CD4-positive, alpha-beta T cell (primary cell): Measurements from ENCODE around the gene P4HA3. TPM values are rescaled to one million over a fixed set of nuclear protein-coding genes. Genes with fewer than 3 reads are reported as not detected.

Experiments used
- ATAC-seq: fragments of 200-7000 bp; cut with Tn5 transposase; one replicate; pipeline ENCODE4 v1.10.0; 2022; ENCODE audit warnings: mild to moderate bottlenecking; ENCODE audit not compliant: poor library complexity
- CTCF ChIA-PET: fragments of 350-600 bp; sonication (Branson Sonifier 250); formaldehyde crosslinking; loops from one replicate; lab custom pipeline; 2021; ENCODE audit warnings: antibody characterized with exemption, inconsistent platforms; lab: Charles Lee
- POLR2A ChIA-PET: fragments of 350-600 bp; sonication (Branson Sonifier 250); formaldehyde crosslinking; loops from one replicate; lab custom pipeline; 2021; ENCODE audit warnings: antibody characterized with exemption, inconsistent platforms; lab: Charles Lee
- DNase-seq, 14 experiments: peaks; one replicate each; pipeline ENCODE4 v3.0.0-alpha.2; 2013 to 2020; ENCODE audit warnings: mixed read lengths in 2 of 14
- H3K27ac ChIP-seq, 2 donors: one replicate each; pipeline versions ENCODE4 v1.5.1 to v1.7.0; 2013; ENCODE audit warnings: low read length in 2 of 2, low read depth in 1 of 2, mild to moderate bottlenecking in 1 of 2
- H3K27me3 ChIP-seq, 2 experiments: 1 replicate in 1 of 2; 2 replicates in 1 of 2; pipeline versions ENCODE4 v1.6.1 to v1.7.0; 2013; ENCODE audit warnings: low read length in 2 of 2, control low read depth in 1 of 2, mild to moderate bottlenecking in 1 of 2, moderate library complexity in 1 of 2; ENCODE audit not compliant: insufficient read depth in 2 of 2, control insufficient read depth in 1 of 2
- H3K36me3 ChIP-seq: one replicate; pipeline ENCODE4 v1.6.1; 2013; ENCODE audit warnings: low read length, control low read depth; ENCODE audit not compliant: insufficient read depth
- H3K4me1 ChIP-seq: one replicate; pipeline ENCODE4 v1.6.1; 2013; ENCODE audit warnings: low read length, control low read depth; ENCODE audit not compliant: insufficient read depth
- H3K4me3 ChIP-seq: one replicate; pipeline ENCODE4 v1.5.1; 2013; ENCODE audit warnings: mild to moderate bottlenecking, low read length, moderate library complexity
- H3K9me3 ChIP-seq, 2 experiments: 1 replicate in 1 of 2; 2 replicates in 1 of 2; pipeline versions ENCODE4 v1.6.1 to v1.7.0; 2013; ENCODE audit warnings: low read length in 2 of 2, mild to moderate bottlenecking in 2 of 2, control low read depth in 1 of 2, moderate library complexity in 1 of 2; ENCODE audit not compliant: control insufficient read depth in 1 of 2, insufficient read depth in 1 of 2
- H3K27ac Mint-ChIP-seq: one replicate; pipeline ENCODE4 v1.8.0; 2020; ENCODE audit warnings: mixed read lengths
- H3K27me3 Mint-ChIP-seq: one replicate; pipeline ENCODE4 v1.8.0; 2021; ENCODE audit warnings: mixed read lengths
- H3K36me3 Mint-ChIP-seq: one replicate; pipeline ENCODE4 v1.8.0; 2021; ENCODE audit warnings: low read depth, mixed read lengths
- H3K4me1 Mint-ChIP-seq: one replicate; pipeline ENCODE4 v1.8.0; 2021; ENCODE audit warnings: low read depth, mixed read lengths
- H3K4me3 Mint-ChIP-seq: one replicate; pipeline ENCODE4 v1.8.0; 2020; ENCODE audit warnings: mild to moderate bottlenecking, mixed read lengths
- H3K9me3 Mint-ChIP-seq: one replicate; pipeline ENCODE4 v1.8.0; 2020; ENCODE audit warnings: mixed read lengths
- intact Hi-C, 2 experiments: fragments of 100-400 bp; cut with DNase I in 1 of 2; cut with micrococcal nuclease in 1 of 2; formaldehyde crosslinking; loops; one replicate each; pipeline versions ENCODE4 v1.15.1 to v1.9.0; 2023 to 2025; cut with DNase I, micrococcal nuclease
- total RNA-seq, 174 experiments: library from RNA in 2 of 174; stranded (reverse) in 2 of 174; gene quantifications; one replicate each; pipeline ENCODE4 v1.2.3 and lab custom pipeline; 2021 to 2026
- TF ChIP-seq, protein P1 (sequence below): fragments of 200-600 bp; IDR thresholded peaks from one replicate; pipeline ENCODE4 v1.8.0; 2022; ENCODE audit warnings: antibody characterized with exemption, mild to moderate bottlenecking

The P4HA3 gene
- total RNA-seq, 2 experiments from 2014 or later: not detected

DNA sequence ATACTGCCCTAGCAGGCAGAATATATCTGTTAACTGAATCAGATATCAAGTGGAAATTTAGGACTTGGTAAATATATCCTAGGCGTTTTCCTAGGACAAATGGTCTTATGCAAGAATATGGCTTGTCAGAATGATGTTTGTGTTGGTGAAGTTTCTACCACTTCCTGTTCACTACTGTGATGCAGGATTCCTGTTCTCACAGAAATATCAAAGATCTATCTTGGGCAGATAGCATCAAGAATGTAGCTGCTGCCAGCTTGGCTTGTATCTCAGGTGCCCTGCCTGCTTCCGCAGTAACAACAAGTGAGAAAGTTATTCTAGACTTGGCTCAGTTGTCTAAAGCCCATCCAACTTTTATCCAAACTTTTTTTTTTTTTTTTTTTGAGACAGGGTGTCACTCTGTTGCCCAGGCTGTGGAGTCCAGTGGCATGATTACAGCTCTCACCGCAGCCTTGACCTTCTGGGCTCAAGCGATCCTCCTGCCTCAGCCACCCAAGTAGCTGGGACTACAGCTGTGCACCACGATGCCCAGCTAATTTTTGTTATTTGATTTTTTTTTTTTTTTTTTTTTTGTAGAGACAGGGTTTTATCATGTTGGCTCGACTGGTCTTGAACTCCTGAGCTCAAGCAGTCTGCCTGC, 79.0 kb downstream of the P4HA3 start:
- Histone ChIP-seq H3K4me1 (peaks cover 19% of the 10 kb centered on the region), H3K9me3 (no peaks in the 10 kb centered on the region), H3K4me3 (no peak overlapping the region), H3K27me3 (no peaks in the 10 kb centered on the region), H3K36me3 (peaks cover 13% of the 10 kb centered on the region), H3K27ac (peak overlapping the region; percentile 68 to 78)
- TF ChIP-seq, protein P1, sequence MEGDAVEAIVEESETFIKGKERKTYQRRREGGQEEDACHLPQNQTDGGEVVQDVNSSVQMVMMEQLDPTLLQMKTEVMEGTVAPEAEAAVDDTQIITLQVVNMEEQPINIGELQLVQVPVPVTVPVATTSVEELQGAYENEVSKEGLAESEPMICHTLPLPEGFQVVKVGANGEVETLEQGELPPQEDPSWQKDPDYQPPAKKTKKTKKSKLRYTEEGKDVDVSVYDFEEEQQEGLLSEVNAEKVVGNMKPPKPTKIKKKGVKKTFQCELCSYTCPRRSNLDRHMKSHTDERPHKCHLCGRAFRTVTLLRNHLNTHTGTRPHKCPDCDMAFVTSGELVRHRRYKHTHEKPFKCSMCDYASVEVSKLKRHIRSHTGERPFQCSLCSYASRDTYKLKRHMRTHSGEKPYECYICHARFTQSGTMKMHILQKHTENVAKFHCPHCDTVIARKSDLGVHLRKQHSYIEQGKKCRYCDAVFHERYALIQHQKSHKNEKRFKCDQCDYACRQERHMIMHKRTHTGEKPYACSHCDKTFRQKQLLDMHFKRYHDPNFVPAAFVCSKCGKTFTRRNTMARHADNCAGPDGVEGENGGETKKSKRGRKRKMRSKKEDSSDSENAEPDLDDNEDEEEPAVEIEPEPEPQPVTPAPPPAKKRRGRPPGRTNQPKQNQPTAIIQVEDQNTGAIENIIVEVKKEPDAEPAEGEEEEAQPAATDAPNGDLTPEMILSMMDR: no peak
- H3K9me3 Mint-ChIP-seq: no peaks in the 10 kb centered on the region
- peak overlapping the region; percentile 7 for H3K4me3 Mint-ChIP-seq
- ATAC-seq (peak; percentile 91), DNase-seq (peak in 12 of 14 experiments; percentile 5 to 77 (median 30))
- H3K36me3 Mint-ChIP-seq: peaks cover 39% of the 10 kb centered on the region
- ChIA-PET CTCF (interaction anchor here (0.7 to 1.3 kb wide), 3 partner anchors 24 to 311 kb away, joined by 3 read pairs; no protein-coding TSS in a partner anchor), POLR2A (interaction anchor here (0.7 to 1.5 kb wide), 8 partner anchors 12 to 268 kb away, joined by 3 to 15 read pairs (median 4); partner anchors contain the start of genes C2CD3 and PPME1)
- H3K27ac Mint-ChIP-seq: no peak overlapping the region
- peaks cover 43% of the 10 kb centered on the region for H3K4me1 Mint-ChIP-seq
- H3K27me3 Mint-ChIP-seq: no peaks in the 10 kb centered on the region
- intact Hi-C loops: loop anchor here in 1 of 2 experiments (5.0 kb wide), 1 partner anchor 60 kb away; the partner anchor contains the start of genes C2CD3 and PPME1

DNA sequence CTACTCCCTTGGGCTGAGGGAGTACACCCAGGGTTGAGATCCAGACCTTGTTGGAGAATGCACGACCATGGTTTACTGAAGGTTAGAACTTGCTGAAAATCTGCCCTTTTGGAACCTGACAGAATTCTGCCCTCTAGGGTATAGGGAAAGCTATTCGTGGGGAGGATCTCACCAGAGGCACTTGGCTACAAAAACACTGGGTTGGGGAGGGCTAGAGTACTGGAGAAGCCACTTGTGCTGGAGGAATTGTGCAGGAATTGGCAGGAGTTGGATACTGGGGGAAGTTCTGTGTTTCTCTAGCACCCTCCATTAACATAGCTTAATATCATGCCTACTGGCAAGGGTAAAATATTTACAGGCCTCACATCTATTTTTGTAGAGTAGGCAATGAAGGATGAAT, 84.5 kb downstream of the P4HA3 start:
- H3K27ac Mint-ChIP-seq: peak overlapping the region; percentile 54

DNA sequence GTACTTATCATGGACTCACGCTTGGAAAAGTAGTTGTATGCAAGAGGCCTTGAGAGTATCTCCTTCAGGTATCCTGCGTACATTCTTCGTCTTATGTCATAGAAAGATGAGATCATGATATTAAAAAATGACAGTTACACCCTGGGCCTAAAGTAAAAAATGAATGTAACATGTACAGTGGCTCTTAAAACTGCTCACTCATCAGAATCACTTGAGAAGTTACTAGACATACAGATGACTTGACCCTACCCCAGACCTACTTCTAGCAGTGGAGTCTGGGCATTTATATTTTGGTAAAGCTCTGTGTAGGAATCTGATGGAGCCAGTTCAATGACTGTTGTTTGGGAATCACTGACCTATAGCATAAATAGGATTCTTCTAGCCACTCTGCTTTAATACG, 85.9 kb downstream of the P4HA3 start:
- TF ChIP-seq, protein P1: no peak
- no peak overlapping the region for H3K4me3 ChIP-seq
- Mint-ChIP-seq H3K27ac (no peak overlapping the region), H3K4me1 (peaks cover 19% of the 10 kb centered on the region), H3K9me3 (no peaks in the 10 kb centered on the region), H3K27me3 (no peaks in the 10 kb centered on the region), H3K36me3 (peaks cover 53% of the 10 kb centered on the region), H3K4me3 (no peak overlapping the region)
- no peaks in the 10 kb centered on the region for H3K4me1 ChIP-seq
- ATAC-seq (no peak), DNase-seq (no peak)
- H3K27me3 ChIP-seq: no peaks in the 10 kb centered on the region
- POLR2A ChIA-PET: no interaction called here
- no peaks in the 10 kb centered on the region for H3K9me3 ChIP-seq
- CTCF ChIA-PET: no interaction called here
- no peak overlapping the region for H3K27ac ChIP-seq
- intact Hi-C loops: no loop called here
- peaks cover 4% of the 10 kb centered on the region for H3K36me3 ChIP-seq

More for the DNA sequence above, 84.5 kb downstream of the P4HA3 start:
- TF ChIP-seq, protein P1: no peak
- Mint-ChIP-seq H3K27me3 (no peaks in the 10 kb centered on the region), H3K36me3 (peaks cover 61% of the 10 kb centered on the region), H3K4me1 (peaks cover 30% of the 10 kb centered on the region), H3K9me3 (no peaks in the 10 kb centered on the region), H3K4me3 (no peak overlapping the region)
- CTCF ChIA-PET: no interaction called here
- Histone ChIP-seq H3K4me3 (no peak overlapping the region), H3K27me3 (no peaks in the 10 kb centered on the region), H3K36me3 (peaks cover 9% of the 10 kb centered on the region), H3K9me3 (no peaks in the 10 kb centered on the region), H3K27ac (no peak overlapping the region), H3K4me1 (peaks cover 4% of the 10 kb centered on the region)
- DNase-seq: no peak
- no peak for ATAC-seq
- intact Hi-C loops: no loop called here
- POLR2A ChIA-PET: no interaction called here
